Endothelial cell of hepatic sinusoid (primary cell): ENCODE data around the gene ZNF536.

Experiments
- in situ Hi-C: cut with HindIII; loops from 2 replicates; pipeline ENCODE4 v1.10.0; 2017; ENCODE audit warnings: low sequenced_read_pairs

Gene ZNF536

DNA sequence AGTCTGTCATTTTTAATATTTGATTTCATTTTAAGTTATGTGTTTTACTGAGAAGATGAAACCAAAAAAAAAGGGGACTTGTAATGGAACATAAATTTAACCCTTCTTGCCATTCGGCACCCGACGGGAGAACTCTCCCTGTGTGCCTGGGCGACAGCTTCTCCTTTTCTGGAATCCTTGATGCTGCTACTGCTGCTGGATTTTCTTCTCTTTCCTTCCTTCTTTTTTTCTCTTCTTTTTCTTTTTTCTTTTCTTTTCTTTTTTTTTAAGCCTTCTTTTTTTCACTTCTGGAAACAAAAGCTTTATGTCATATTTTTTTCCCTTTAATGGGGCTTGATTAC lies 11.1 kb upstream of the ZNF536 start:
- in situ Hi-C loops, result no loop called here

- in situ Hi-C loops, result no loop called here
Observed at GRCh38 chr19:30361721-30362120, 10.5 kb upstream of the ZNF536 start.

- in situ Hi-C loops, result no loop called here
Observed at GRCh38 chr19:30362156-30362754, 9.9 kb upstream of the ZNF536 start.

DNA sequence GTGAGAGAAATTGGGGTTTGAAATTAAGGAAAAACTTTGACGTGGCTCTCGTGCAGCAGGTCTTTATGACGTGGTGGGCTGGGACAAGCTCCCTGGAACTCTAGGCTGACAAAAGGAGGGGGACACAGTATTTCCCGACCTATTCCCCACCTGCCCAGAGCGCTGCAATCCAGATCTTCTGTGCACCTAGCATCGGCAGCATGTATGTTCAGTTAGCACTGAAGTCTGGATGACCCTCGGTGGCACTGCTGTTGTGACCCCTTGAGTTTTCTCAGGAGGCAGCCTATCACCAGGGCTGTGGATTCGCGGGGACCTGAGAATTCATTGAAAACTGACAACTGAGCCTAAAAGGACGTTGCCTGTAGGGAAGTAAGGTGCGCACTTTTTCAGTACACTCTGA lies 9.1 kb upstream of the ZNF536 start:
- in situ Hi-C loops, result no loop called here

DNA sequence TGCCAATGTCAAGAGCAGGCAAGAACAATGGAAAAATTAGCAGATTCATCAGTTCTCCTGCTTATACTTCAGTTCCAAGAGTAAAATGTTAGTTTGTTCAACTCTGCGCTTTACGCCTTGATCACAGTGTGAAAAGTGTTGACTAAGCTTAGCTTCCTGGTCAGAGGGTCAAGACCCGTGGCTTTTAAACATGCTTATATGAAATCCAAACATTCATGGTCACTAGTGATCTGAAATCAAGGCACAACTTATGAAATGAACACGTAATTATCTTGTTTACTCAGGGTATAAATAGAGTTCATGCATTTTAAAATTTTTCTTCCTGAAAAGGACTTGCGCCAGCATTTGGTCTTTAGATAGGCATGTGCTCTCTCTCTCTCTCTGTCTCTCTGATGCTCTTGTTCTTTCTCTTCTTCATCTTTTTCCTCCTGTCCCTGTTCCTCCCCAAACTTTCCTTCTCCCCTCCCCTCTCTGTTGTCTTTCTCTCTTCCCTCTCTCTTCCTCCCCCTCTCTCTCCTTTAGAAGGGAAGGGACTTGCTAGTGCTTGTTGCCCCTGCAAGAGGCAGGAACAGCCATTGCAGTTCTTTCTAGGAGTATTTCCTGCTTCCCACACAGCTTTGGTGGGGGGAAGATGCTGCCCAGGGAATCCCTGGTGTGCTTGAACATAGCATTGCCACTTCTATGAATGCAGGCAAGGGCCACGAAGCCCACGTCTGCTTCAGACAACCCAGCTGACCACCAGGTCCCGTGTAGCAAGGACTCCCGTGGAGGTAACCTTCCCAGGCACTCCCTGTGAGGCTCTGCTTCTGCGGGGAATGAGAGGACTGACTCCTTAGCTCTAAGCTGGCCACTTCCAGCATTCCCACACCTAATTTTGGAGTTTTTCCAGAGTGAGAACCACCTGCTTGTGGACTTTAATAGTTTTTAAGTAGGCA lies 7.1 kb upstream of the ZNF536 start:
- in situ Hi-C loops, result loop anchor here (5.0 kb wide), 1 partner anchor 68 kb away; no protein-coding TSS in a partner anchor

DNA sequence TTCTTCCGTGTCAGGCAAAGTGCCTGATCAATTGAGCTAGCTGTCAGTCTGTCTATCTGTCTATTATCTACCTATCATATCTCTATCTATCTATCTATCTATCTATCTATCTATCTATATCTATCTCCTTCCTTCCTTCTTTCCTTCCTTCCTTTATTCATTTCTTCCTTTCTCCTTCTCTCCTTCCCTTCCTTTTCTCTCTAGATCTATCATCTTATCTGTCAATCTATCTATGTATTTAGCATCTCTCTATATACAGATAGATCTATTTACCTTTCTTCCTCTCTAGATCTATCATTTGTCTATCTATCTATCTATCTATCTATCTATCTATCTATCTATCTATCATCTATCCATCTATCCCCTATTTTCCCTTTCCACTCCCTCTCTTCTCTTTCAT lies 5.9 kb upstream of the ZNF536 start:
- in situ Hi-C loops, result loop anchor here (5.0 kb wide), 1 partner anchor 69 kb away; no protein-coding TSS in a partner anchor

GRCh38 chr19:30367006-30367405 lies 5.2 kb upstream of the ZNF536 start:
- in situ Hi-C loops, result loop anchor here (5.0 kb wide), 1 partner anchor 70 kb away; no protein-coding TSS in a partner anchor

GRCh38 chr19:30367421-30367820 lies 4.8 kb upstream of the ZNF536 start:
- in situ Hi-C loops, result loop anchor here (5.0 kb wide), 1 partner anchor 70 kb away; no protein-coding TSS in a partner anchor

GRCh38 chr19:30369833-30370232 lies 2.4 kb upstream of the ZNF536 start:
- in situ Hi-C loops, result loop anchor here (5.0 kb wide), 1 partner anchor 73 kb away; no protein-coding TSS in a partner anchor

DNA sequence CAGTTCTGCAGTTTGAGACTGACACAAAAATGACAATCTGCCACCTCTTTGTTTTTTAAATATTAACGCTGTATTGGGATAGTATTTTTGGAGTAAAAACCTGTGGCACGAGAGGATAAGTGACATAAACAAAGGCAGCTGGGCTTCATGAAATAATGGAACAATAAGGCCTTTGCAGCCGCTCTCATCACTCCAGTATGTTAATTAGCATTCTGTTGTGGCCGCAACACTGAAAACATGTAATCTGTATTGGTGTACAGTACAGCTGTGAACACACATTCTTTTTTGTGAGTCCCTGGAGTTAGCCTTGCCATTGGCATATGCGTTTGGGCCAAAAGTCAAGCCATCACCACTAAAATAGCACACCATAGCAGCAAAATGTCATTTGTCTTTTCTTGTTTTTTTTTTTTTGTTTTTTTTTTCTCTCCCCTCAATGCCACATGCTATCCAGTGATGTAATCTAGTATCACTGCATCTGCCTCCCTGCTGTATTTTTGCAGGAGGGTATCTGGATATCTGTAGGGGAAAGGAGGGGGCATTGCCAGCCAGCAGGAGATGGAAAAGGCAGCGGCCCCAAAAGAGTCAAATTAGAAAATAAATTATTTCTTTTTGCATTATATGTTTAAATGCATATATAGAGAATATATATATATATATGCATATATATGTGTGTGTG lies 885 bp upstream of the ZNF536 start:
- in situ Hi-C loops, result no loop called here

- in situ Hi-C loops, result no loop called here
Observed at GRCh38 chr19:30373593-30373992, 1.4 kb downstream of the ZNF536 start.

DNA sequence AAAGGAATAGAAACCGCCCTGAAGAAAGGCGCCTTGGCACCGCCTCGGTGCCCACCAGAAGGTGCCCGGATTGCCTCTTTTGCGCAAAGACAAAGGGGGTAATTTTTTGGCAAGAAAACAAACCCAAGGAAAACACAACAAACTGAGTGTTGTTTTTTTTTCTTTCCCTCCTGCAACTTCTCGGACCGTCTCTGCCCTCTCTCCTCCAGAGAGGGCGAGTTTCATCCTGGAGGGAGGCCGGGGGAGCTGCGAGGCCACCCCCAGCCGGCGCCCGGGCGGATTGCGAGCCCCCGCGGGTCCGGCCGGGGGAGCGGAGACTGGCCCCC lies 2.3 kb downstream of the ZNF536 start:
- in situ Hi-C loops, result no loop called here

GRCh38 chr19:30374865-30375552 lies 2.8 kb downstream of the ZNF536 start:
- in situ Hi-C loops, result no loop called here

DNA sequence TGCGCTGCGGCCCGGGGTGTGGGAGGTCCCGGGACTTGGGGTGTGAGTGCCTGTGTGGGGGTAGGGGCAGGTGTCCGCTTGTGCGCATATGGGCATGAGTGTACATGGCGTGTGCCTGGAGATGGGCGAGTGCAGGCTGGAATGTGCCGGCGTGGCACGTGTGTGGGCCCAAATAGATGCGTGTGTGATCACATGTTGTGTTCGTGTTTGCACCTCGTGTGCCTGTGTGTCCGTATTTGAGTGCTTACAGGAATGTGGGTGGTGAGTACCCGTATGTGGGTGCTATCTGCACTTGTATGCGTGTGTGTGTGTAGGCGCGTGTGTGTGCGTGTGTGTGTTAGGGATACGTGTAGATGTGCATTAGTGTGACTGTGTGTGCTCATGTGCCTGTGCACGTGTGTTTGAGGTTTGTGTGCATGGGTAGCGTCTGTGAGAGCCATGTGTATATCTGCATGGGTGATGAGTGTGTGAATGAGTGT lies 3.4 kb downstream of the ZNF536 start:
- in situ Hi-C loops, result no loop called here

DNA sequence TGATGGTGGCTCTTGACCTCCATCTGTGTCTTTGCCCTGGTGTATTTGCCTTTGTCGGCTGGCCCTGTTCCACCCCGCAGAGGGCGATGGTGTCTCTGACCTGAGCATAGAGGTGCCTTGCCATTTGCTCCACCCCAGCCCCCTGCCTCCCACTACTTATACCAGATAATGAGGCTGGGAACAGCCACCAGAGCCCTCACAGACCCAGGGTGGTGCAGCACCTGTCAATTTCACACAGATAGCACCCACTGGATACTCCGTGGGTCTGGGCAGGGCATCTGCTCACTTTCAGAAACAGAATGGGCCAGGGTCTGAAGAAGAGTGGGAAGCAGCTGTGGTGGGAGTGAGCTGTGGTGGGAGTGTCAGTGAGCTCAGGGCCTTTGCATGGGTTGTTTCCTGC lies 4.1 kb downstream of the ZNF536 start:
- in situ Hi-C loops, result no loop called here

- in situ Hi-C loops, result no loop called here
Observed at GRCh38 chr19:30376826-30377425, 4.7 kb downstream of the ZNF536 start.

GRCh38 chr19:30378701-30379100 lies 6.5 kb downstream of the ZNF536 start:
- in situ Hi-C loops, result no loop called here

DNA sequence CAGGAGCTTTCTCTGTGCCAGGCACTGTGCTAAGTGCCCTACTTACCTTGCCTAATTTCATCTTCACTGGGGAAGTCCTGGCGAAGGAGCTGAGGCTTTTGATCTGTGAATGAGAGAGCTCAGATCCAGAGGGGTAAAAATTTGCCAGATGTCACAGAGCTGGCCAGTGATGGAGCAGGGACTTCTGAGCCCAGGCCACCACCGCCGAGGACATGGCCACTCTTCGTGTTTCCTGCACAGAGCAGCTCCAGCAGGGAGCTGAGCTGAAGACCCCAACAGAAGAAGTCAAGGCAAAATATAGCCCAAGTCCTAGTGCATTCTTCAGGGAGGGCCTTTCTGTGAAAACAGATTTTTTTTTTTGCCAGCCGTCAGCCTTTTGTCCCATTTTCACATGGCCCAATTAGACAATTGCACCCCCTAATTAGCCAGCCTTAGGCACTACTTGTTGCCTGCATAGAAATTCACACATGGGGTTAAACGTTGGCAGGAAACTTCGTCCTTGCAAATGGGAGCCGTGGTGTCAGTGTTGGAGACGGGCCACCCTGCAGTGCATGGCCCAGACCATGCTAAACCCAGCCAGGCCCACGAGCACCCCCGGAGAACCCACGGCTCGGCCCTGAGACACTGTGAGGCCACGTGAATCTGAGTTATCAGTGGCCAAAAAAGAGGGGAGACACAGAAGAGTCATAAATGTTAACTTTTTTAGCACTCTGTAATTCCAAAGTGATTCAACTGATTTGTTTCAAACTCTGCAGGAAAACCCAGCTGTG lies 7.8 kb downstream of the ZNF536 start:
- in situ Hi-C loops, result no loop called here

DNA sequence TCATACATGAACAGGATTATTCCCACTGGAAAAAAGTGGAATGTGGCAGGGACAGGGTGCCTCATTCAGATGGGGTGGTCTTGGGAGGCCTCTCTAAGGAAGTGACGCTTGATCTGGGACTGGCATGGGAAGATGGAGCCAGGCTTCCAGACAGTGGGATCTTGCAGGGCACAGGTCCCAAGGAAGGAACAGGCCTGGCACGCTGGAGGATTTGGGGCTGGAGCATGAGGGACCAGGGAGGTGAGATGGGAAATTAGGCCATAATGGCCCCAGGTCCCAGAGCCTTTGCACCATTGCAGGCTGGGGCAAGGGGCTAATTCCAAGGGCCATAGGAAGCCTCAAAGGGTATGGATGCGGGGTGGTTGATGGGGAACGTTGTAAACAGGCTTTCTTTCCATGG lies 9.2 kb downstream of the ZNF536 start:
- in situ Hi-C loops, result no loop called here

DNA sequence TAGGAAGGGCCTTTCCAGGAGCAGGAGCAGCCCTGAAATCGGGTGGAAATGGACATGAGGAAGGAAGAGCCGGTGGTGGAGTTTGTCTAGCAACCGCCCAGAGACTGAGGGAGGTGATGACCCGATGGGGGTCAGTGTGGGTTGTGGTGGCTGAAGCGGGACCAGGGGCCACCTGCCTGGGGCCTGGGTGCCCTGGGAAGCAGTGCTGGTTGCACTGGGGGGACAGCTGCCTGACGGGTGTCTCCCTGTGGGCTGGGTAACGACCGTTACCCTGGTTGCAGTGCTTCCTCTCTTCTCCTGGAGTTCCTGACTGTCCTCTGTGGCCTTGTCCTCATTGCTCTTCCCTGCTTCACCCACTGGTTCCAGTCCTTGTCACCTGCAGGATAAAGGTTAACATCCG lies 13.0 kb downstream of the ZNF536 start:
- in situ Hi-C loops, result no loop called here
